NCI-H2107 treated with DMSO at 0.1 percent for 48 hours (cell line): ENCODE measurements around the gene ZNF277.

ENCODE experiments used
- DNase-seq: peaks from one replicate; lab custom pipeline; 2025; ENCODE audit not compliant: unreplicated experiment; lab: John Stamatoyannopoulos, UW

ZNF277 gene

DNA sequence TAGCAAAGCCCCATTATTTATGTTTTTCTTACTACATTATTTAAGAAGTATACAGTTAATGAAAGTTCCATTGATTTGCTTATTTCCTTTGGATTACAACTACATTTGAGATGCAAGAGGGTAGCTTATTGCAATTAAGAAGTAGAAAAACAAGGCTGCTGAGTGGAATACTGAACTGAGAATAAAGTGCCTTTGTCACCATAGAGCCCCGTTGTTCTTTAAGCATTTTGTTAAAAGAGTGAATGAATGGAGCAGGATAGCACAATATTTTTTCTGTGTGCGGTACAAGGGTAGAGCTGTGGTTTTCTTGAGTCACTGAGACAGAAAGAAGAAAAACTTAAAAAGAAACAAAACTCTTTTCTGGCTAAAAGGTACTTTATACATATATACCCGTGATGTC is 45.6 kb downstream of the ZNF277 start:
- no peak for DNase-seq

DNA sequence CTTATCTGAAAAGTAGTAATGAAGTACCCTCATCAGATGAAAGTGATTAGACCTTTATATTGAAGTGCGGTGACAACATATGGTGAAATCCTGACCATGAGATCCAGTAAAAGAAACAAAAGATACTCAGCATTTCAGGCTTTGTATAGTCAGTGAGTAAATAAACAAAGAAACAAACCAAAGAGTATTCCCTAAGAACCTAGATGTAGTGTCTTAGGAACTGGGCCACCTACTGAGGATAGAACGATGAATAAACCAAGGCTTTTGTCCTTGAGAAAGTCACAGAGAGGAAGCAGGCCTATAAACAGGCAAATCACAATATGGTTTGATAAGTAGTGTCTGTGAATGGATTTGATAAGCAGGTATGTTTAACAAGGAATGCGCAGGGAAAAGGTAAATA is 46.2 kb downstream of the ZNF277 start:
- DNase-seq: no peak

DNA sequence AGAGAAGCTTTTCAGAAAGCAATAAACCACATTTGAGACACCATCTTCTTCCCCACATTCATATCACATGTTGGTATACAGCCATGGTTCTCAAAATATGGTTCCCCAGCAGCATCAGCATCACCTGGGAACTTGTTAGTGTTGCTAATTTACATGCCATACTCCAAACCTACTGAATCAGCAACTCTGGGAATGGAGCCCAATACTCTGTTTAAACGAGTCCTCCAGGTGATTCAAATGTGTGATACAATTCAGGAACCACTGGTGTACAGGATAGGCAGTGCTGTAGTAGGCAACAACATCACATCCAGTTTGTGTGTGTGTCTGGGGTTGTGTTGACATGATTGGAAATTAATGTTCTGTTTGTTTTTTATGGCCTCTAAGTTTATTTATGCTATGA is 47.7 kb downstream of the ZNF277 start:
- no peak for DNase-seq

DNA sequence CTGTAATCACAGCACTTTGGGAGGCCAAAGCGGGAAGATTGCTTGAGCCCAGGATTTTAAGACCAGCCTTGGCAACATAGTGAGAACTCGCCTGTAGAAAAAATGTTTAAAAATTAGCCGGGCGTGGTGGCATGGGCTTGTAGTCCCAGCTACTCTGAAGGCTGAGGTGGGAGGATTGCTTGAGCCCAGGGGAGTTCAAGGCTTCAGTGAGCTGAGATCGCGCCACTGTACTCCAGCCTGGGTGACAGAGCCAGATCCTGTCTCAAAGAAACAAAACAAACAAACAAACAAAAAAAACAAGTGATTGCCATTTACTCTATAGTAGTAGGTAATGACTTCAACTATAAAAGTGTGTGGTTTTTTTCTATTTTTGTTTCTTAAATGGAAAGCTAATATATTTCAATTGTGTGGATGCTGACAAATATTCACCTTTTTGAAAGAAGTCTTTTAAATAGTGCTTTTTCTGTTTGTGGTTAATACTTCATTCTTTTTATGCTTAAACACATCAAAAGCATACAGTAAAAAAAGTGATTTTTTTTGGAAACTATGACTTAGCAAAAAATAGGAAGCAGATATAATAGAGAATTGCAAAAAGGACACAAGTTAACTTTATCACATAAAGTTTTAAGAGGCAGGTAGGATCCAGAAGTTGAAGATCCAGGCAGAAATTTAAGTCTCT is 48.4 kb downstream of the ZNF277 start:
- DNase-seq: no peak

DNA sequence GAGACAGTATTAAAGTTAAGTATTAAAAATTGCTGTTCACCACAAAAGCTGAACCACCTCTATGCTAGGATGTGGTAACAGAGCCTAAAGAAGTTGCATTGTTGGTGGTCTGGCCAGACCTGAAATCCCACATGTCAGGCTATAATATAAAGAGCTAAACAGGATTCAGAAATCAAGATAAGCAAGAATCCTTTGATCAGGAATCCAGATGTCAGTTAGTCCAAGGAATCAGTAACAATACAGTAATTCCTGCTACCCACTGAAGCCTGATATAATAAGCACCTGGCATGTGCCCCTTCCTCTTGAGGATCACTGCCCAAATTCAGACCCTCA is 48.9 kb downstream of the ZNF277 start:
- DNase-seq: no peak

DNA sequence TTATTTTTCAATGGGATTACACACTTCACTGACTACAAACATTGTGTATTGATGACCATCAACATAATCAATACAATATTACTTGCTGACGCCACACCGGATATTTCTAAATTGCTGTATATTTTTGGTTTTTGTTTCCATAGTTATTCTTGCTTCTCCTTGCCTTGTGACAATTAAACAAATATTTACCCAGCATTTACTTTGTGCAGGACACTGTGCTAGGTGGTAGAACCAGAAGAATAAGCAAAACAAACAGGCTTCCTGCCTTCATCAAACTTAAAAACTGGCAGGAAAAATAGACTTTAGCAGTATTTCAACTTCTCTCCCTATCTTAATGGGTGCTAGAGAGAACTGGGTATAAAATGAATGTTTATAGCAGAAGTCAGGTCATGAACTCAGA is 50.6 kb downstream of the ZNF277 start:
- no peak for DNase-seq

DNA sequence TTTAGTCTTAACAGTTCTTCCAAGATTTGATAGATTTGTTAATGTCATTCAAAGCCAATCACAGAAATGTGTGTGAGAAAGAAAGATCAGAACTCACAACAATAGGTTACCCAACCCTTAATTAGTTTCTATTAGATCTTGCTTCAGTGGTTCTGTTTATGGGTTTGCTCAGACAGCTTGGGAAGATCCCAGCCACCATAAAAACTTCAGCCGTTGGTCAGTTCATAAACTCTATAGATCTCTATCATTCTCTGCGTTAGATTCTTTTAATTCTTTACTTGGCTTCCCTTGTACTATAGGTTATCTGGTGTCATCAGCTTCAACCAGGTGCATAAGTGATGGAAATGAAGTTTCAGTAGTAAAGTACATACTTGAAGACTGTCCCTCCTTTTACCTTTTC is 54.4 kb downstream of the ZNF277 start:
- no peak for DNase-seq

DNA sequence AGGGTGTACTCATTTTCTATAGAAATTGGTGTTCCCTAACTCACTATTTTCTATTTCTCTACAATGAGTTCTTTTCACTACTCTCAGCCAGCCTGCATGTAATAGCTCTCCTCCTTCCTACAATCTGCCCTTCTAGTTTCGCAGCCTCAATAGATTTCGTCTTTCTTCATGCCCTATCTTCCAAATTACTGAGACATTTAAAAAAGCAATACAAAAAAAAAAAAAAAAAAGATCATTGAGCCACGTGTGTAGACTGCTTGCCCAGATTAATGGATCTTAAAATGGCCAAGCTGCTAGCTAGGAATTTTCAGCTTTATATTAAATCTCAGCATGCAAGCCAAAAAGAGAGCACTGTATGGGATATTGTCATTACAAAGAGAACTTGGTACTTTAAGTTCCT is 55.5 kb downstream of the ZNF277 start:
- no peak for DNase-seq

DNA sequence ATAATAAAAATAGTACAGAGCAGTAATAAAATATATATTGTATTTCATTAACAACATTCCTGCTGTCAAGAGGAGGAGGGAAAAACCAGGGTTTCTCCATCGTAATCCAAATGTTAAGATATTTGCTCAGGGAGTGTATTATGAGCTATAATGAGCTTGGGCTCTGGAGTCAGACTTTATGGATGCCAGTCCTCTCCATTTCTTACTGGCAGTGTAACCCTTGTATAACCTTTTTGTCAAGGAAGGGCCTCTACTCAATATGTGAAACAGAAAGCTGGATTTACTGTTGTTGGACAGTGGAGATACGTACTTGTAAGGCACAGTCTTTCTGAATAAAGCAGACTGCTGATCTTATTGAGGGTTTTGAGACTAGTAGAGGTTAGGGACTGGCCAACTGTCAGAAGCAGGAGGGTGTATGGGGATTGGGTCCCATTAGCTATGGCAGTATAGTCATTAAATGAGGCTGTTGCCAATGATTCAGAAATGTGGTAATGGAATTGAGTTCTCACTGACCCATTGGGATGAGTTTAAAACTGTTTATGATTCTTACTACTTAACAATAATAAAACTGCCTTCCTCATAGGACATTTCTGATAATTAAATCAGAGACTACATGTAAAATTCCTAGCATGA is 56.5 kb downstream of the ZNF277 start:
- no peak for DNase-seq

DNA sequence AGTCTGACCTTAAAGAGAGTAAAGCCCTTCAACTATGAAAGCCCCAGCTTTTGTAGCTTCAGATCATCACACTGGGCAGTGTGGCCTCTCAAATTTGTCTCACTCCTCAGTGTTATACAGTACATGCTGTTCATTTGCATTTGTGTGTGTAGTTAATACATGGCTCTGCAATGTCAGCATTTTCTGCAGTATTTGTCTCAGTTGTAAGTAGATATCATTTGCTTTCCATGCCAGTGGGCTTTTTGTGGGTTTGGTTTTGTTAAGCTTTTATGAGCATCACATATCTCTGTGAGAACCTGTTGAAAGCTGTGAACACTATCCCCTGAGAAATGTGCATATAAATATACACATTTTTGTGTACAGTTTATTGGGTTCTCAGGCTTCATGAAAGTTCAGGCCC is 57.0 kb downstream of the ZNF277 start:
- no peak for DNase-seq

DNA sequence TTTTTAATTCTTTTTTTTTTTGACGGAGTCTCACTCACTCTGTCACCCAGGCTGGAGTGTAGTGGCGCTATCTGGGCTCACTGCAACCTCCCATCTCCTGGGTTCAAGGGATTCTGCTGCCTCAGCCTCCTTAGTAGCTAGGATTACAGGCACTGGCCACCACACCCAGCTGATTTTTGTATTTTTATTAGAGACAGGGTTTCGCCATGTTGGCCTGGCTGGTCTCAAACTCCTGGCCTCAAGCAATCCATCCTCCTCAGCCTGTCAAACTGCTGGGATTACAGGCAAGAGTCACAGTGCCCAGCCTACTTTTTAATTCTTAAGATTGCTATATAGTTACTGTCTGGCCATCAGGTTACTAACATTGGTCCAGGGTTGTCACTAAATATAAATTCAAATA is 59.6 kb downstream of the ZNF277 start:
- DNase-seq: no peak

DNA sequence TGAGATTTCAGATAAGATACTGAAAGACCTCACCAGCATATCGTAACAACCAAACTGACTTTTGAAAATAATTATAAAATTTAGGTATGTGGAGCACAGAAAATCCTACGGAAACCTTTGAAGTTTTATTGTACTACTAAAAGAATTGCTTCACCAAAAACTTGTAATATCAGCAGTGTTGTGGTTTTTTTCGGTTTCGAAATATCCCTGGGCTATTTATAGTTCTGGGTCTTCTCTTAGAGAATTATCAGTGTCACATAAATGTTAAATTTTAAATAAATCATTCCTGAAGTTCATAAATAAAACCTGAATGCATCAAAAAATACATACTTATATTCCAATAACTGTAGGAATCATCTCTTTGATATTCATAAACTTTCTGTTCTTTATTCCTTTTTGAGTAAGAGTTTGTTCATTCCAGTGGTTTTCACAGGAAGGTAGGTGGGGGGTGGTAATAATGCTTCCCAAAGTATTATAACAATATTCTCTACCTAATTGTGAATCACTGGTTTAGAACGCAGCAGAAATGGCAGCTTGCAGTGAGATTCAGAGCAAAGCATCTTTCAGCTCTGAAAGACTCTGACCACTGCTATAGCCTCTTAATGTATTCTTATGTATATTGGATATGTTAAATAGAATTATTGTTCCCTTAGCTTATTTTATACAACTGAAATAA is 60.2 kb downstream of the ZNF277 start:
- DNase-seq: no peak

DNA sequence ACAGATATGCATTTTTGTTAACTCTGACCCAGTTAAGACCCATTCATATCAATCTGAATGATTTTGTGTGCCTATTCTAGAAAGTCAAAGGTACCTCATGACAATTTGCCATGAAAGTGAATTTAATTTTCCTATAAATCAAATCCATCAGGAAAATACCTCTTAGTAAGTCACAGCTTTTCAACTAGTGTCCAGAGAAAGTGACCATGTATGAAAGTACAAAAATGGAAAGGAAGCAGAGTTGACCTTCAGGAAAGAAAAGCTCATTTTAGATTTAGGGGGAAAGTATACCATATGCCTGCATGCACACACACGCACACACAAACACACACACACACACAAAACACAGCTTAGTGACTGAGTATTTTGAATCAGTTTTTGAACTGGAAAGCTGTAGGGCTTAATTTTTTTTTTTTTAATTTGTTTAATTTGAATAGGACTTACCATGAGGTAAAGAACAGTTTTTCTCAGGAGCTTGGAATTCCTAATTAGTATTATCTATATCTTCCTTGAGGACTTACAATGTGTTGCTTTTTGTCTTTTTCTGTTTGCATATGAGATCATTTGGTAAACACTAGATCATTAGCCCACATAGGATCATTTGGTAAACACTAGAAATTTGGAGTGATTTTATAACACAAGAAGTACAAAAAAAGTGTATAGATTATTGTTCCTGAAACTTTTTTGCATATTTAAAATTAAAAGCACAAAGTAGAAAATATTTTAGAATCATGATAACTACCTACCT is 61.6 kb downstream of the ZNF277 start:
- no peak for DNase-seq

DNA sequence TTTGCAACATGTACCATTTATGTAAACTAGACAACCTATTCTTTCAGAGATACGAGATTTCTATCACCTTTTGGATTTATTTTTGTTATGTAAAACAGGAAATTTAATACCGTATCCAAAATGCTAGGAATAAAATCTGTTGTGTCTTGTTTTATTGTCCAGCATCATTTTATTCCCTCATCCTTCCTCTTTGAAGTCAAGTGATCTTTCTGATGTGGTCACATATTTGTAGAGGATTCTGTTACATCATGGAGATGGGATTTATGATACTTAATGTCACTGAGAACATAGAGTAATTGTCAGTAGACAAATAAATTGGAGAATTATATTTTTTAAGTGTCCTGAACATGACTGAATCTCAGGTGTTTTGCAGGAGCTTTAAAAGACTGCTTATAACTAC is 64.7 kb downstream of the ZNF277 start:
- no peak for DNase-seq

DNA sequence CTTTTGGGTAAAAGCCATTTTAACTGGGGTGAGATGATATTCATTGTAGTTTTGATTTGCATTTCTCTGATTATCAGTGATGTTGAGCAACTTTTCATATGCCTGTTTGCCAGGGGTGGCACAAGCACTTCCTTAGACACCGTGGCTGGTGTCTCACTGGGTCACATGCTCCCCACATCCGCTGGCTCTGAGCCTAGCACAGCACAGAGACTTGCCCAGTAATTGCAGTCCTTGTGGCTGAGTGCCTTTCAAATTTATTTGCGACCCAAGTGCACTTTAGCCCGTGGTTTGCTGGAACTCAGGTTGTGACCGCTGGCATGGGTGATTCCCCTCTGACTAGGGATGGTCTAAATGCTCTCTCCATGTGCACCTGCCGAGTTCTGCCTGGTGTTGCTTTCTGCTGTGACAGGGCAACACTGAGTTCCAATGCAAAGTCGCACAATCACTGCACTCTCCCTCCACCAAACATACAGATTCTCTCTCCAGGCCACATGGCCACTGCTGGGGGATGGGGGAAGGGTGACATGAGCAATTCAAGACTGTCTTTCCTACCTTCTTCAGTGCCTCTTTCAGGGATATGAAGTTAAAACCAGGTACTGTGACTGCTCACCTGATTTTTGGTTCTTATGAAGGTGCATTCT is 66.5 kb downstream of the ZNF277 start:
- DNase-seq: peak; percentile 7

DNA sequence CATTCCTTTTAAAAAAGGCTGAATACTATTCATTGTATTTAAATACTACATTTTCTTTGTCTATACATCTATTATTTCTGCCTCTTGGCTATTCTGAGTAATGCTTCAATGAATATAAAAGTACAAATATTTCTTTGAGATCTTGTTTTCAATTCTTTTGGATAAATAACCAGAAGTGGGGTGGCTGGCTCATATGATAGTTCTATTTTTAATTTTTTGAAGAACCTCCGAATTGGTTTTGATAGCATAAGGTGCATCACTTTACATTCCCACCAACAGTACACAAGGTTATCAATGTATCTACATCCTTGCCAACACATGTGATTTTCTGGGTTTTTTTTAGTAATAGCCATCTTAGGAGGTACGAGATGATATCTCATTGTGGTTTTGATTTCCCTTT is 72.5 kb downstream of the ZNF277 start:
- no peak for DNase-seq

DNA sequence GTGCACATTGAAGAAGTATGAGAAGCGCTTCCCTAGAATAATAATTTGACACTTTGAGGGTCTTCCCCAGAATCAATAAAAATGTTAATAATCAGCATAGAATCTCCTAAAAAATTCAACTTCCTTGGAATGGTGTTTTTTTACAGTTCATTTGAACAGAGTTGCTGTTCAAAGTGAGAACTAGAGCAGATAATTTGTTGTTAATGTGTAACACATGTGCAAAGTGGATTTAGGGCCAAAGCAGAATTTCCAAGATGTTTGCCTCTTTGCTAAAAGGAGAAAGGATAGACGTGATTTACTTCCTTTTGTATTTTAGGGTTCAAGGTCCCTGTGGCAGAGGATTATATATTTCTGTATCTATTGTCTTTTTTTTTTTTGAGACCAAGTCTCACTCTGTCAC is 73.8 kb downstream of the ZNF277 start:
- DNase-seq: no peak

DNA sequence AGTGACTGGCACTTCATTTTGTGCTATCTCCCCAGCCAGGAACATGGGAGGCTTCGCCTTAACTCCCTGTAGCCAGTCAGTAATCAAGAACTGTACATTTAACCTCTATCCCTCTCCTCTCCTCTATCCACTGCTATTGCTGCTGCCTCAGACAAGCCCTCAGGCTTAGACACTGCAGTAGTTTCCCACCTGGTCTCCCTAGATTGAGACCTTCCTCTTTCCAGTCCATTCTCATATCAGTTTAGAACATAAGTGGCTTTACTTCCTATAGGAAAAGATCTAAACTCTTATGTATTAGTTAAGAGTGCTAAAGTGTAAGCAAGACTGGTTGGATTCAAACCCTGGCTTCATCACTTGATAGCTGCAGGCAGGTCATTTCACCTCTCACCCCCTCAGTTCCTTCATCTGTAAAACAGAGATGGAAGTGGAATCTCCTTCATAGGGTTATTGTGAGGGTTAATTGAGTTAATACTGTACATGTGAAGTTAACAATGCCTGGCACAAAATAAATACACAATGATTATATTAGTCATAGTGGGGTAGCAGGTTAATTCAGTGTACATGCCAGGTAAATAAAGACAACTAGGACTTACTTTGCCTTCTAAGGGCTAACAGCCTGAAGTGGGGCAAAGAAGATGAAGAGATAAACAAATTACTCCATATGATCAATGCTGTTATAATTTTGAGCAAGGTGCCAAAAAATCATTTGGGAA is 76.1 kb downstream of the ZNF277 start:
- DNase-seq: no peak

DNA sequence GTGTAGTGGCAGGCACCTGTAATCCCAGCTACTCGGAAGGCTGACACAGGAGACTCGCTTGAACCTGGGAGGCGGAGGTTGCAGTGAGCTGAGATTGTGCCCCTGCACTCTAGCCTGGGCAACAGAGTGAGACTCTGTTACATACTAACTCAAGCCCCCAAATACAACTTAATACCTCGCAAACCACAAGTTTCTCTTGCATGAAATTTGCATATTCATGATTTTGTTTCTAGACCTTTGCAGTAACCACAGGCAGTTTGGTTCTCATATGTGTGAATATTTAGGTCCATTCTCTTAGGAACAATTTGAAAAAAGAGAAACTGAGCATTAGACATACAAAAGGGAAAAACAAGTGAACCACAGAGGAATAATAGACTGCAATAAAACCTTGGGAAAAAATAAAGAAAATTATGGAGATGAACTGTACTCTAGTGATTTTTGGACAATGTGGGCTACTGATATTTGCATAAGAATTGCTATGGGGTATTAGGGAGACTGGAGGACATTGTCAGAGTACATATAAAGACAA is 77.0 kb downstream of the ZNF277 start:
- DNase-seq: no peak

DNA sequence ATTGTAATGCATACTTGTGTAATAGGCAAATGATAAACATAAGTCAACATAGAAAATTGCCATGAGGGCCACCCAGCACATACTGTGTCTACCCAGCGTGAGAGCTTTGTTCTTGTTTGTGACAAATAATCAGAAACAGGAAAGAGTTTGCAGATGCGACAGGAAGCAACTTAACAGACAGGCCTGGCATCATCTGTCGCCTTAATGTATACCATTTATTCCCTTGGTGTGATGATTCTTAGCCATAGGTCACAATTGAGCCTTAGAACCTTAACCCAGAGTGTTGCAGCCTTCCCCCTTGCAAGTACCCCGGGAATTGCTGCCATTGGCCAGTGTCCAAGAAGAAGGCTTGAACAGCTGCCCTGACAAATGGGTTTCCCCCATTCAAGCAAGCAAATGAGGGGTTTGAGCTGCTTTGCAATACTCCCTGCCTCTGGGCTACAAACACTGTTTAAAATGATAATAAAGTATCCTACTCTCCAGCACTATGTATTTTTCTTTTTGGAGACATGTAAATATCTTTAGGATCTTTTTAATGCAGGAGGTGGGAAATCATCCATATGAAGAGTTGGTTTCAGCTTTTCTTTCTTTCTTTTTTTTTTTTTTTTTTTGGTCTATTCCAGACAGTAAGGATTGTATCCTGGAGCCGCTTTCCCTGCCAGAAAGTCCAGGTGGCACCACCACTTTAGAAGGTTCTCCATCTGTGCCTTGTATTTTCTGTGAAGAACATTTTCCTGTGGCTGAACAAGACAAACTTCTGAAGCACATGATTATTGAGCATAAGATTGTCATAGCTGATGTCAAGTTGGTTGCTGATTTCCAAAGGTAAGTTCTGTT is 80.0 kb downstream of the ZNF277 start:
- peak; percentile 5 for DNase-seq
